ENCODE data around the gene LEF1. TPM values are rescaled to one million over a fixed set of nuclear protein-coding genes. Genes with fewer than 3 reads are reported as not detected.

The LEF1 gene
- polyA plus RNA-seq, 5 donors = 21.7 to 54.1 (median 48.9) TPM

GRCh38 chr4:108149588-108150380, 18.9 kb downstream of the LEF1 start:
- DNase-seq = no peak

- no peak for DNase-seq
Observed at GRCh38 chr4:108148316-108148715, 20.4 kb downstream of the LEF1 start.

DNA sequence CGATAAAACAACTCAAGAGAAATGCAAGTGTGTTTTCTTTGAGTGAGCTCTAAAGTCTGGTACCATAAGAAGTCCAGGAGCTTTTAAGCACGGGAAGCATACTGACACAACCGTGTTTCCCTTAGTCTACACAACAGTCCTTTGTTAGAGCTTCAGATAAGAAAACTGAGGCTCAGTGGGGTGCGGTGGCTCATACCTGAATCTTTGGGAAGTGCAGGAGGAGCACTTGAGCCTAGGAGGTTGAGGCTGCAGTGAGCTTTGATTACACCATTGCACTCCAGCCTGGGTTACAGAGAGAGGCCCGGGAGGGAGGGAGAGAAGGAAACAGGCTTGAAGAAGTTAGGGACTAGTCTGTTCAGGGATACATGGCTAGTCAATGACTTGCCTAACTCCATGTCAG, 21.9 kb downstream of the LEF1 start:
- DNase-seq = no peak

GRCh38 chr4:108146336-108146735, 22.4 kb downstream of the LEF1 start:
- no peak for DNase-seq

GRCh38 chr4:108144451-108144850, 24.3 kb downstream of the LEF1 start:
- DNase-seq = no peak

DNA sequence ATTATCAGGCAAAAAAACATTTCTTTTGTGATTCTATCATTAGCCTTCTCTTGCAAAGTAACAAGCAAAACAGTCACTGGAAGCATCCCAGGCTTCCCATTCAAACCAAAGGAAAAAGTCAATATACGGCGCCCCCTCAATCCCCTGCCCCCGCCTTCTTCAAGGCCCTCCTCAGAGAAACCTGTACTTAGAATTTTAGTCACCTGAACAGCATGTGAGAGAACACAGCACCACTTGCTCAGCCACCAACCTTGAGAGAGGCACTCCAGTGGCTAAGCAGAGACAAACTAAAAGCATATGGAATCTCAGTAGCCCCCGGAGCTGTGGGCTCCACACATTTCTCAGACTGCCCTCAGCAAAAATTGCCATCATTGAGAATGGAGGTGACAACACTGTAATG, 25.2 kb downstream of the LEF1 start:
- no peak for DNase-seq

DNA sequence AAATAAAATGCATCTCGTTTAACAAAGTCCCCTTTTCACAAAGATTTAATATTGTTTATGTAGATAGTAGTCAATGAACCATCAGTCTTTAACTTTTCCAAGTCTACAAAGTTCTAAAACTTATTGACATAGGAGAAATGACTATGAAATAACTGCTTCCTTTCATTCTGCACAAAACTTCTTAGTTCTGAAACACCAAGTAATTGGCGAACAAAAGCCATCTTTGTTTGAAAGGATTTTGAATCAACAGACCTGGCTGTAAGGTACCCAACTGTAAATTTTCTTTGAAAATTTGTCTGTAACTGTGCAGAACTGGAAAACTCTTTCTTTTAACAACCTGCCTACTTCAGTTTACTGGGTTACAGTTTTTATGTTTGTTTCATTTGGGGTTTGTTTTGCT, 25.9 kb downstream of the LEF1 start:
- DNase-seq = no peak

DNA sequence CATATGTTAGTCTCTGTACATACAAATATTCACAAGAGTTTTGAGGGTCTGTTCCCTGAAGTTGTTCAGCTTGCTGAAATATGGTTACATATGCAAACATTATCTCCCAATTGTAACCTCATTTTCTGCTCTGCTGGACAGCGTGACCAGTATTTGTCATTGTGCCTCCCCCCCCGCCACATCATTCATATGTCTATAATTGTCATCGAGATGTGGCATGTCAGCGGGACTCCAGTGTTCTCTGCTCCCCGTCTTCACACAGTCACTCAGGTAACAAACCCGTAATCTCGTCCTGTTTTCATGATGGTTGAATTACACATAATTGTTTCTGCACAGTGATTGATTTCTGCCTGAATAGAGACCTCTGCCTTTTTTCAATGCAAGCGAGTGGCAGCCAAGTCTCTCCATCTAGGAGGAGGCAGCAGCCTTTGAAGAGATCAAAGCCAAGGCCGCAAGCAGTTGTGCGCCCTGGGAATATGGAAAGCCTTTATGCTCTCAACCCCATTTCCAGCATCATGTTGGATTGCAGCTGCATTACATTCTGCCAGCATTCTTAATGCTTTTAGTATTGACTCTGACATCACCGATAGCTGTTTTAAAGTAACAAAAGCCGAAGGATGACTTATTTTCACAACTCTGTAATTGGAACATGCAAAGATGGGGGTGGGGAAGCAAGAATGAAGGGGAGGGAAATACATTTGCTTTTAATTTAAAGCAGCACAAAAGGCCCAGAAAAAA, 27.4 kb downstream of the LEF1 start:
- DNase-seq = no peak

DNA sequence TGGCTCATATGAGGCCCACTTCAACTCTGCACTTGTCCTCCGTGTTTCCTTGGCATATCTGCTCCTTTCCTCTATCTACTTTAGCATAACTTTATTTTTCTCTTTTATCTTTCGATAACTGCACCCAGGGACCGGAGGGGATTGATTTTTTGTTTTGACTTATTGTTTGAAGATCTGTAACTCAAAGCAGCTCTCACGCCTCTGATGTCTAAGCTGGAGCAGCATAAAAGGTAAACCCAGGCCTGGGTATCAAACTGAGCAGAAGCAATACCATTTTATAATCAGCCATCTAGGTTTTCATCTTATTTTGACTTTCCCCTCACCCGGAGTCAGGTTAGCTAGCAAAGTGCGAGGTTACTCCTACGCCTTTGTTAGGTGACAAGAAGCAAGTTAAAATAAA, 28.4 kb downstream of the LEF1 start:
- no peak for DNase-seq

GRCh38 chr4:108139089-108139488, 29.6 kb downstream of the LEF1 start:
- DNase-seq = no peak

GRCh38 chr4:108135549-108136209, 33.1 kb downstream of the LEF1 start:
- no peak for DNase-seq

DNA sequence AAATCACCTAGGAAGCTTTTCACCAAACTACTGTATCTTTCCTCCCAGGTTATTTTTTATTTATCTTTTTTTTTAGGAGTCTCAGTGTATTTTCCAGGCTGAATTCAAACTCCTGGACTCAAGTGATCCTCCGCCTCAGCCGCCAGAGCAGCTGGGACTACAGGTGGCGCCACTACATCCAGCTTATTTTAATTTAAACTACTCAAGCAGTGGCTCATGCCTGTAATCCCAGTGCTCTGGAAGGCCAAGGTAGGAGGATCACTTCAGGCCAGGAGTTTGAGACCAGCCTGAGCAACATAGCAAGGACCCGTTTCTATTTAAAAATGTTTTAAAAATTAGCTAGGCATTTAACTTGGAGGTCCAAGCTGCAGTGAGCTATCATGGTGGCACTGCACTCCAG, 37.8 kb downstream of the LEF1 start:
- DNase-seq = no peak

DNA sequence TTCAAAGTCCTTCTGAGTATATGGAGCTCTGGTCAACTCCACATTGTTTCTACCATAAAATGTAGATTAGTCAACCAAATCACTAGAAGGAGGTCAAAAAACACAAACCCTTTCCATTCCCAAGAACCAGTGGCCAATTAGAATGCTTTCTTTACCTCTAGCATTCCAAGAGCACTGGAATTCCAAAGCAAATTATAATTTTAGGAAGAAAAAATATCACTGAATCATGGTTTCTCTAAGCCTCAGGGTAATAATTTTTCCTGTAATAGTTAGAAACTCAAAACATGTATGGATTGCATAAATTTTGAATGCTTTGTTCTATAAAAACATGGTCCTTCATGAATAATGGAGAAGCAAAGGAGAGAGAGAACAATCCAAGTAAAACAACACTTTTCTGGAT, 39.5 kb downstream of the LEF1 start:
- DNase-seq = no peak

DNA sequence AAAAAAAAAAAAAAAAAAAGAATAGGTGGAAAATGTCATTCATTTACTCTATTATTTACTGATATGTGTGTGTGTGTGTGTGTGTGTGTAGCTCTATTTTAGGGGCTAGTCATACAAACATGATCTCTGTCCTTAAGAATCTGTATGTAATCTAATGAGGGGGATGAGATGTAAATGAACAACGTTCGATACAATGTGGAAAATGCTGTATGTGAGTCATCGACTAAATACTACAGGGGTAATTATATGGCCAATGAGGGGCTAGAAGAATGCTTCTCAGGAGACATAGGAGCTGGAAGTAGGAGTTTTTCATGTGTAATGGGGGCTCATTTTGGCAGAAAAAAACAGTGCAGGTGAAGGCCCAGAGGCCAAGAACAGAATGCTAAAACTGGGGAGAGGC, 41.9 kb downstream of the LEF1 start:
- DNase-seq = no peak

- DNase-seq = no peak
Observed at GRCh38 chr4:108120789-108121188, 47.9 kb downstream of the LEF1 start.

- DNase-seq = no peak
Observed at GRCh38 chr4:108119199-108119800, 49.4 kb downstream of the LEF1 start.

DNA sequence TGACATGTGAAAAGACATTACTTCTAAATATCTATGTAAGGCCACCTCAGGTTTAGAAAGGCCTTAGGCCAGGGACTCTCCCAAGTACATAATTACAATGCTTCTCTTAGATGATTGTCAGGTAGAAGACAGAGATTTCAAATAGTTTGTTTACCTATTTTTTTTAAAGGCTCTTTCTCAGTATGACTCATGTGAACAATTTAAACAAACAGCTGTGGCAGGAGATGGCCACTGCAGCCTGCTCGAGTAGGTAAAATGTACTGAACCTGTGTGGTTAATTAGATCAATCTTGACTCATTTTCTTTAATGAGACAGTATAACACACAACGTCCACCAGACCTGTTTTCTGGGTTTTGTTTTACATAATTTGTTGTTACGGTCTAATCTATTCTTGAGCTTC, 50.2 kb downstream of the LEF1 start:
- no peak for DNase-seq

DNA sequence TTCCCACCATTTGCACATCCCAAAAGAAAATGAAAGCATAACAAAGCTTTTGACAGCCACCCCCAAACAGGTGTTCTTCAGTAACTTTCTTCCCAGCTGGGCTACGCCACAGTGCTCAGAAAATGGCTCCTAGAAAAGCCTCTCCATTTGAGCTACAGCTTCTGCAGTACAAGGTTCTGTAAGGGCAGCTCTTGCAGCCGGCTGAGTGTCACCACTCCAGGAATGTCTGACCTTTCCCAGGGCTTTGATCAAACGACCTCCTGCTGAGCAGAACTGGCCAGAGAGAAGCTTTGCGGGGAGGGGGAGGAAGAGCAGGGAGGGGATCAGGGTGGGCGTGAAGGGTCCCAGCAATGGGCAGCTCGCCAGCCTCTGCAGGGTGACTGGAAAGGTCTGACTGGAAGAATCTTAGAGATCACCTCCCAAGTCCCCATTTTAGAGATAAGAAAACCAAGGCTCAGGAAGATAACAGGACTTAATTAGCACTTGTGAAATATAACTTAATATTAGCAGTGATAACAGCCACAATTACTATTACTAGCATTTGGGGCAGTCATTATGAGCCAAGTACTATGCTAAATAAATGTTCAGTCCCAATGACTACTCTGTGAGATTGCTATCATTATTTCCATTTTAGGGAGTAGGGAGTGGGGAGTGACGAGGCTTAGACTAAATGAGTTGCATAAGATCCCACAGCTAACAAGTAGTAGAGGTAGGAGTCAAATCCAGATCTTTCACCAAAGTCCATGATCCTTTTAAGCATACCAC, 51.1 kb downstream of the LEF1 start:
- no peak for DNase-seq

- no peak for DNase-seq
Observed at GRCh38 chr4:108116423-108117168, 52.1 kb downstream of the LEF1 start.

GRCh38 chr4:108115168-108115526, 53.6 kb downstream of the LEF1 start:
- no peak for DNase-seq

DNA sequence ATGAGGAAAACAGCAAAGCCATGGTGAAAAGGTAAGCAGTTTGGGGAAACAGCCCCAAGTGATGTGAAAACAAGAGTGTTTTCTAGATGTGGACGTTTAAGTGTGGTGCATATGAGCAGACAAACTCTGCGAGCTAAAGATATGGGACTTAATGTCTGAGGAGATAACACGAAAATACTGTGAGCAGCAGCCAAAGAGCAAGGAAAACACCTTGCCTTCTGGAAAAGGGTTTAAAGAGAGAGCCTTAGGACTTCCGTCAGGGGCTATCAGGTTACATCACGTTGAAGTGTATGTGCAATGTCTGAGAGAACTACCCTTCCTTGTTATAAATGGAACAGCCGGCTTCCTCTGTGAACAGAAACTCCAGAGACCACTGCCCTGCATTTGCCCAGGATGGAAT, 54.2 kb downstream of the LEF1 start:
- DNase-seq = no peak
